A673 (cell line): ENCODE data around the gene PDCD4.

Experiments used
- EZH2 ChIP-seq: fragments of 200-600 bp; sonication (generic); IDR thresholded peaks from 2 replicates; pipeline ENCODE4 v1.6.1; 2017; ENCODE audit warnings: borderline replicate concordance, low read depth, mild to moderate bottlenecking, mixed read lengths, antibody characterized with exemption, low read length; ENCODE audit not compliant: poor library complexity, severe bottlenecking
- TF ChIP-seq, protein P1 (sequence below): fragments of 300-800, 200-600 bp; sonication (generic); conservative IDR thresholded peaks from 2 replicates; pipeline ENCODE4 v1.5.1; 2017; ENCODE audit warnings: low read depth, mild to moderate bottlenecking, antibody characterized with exemption, low read length, moderate library complexity, mixed read lengths

DNA sequence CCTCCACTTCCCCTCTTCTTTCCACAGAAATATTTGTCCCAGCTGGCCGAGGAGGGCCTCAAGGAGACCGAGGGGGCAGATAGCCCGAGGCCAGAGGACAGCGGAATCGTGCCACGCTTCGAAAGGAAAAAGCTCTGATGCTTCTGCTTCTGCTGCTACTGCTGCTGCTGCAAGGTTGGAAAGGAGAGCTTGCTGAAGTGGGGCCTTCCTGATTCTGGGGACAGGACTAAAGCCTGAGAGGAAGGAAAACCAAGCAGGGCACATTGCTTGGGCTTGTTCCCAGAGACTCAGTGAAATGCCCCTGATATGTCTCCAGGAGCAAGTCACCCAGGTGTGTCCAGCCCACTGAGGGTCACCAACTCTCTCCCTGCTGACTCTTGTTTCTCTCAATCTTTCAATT is 35.9 kb upstream of the PDCD4 start:
- TF ChIP-seq, protein P1, sequence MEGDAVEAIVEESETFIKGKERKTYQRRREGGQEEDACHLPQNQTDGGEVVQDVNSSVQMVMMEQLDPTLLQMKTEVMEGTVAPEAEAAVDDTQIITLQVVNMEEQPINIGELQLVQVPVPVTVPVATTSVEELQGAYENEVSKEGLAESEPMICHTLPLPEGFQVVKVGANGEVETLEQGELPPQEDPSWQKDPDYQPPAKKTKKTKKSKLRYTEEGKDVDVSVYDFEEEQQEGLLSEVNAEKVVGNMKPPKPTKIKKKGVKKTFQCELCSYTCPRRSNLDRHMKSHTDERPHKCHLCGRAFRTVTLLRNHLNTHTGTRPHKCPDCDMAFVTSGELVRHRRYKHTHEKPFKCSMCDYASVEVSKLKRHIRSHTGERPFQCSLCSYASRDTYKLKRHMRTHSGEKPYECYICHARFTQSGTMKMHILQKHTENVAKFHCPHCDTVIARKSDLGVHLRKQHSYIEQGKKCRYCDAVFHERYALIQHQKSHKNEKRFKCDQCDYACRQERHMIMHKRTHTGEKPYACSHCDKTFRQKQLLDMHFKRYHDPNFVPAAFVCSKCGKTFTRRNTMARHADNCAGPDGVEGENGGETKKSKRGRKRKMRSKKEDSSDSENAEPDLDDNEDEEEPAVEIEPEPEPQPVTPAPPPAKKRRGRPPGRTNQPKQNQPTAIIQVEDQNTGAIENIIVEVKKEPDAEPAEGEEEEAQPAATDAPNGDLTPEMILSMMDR, result no peak
- TF ChIP-seq EZH2, result no peak
